K562 (cell line): ENCODE data around the gene SPSB1. TPM values are rescaled to one million over a fixed set of nuclear protein-coding genes. Genes with fewer than 3 reads are reported as not detected.

Source experiments
- ESRRA ChIP-seq: fragments of 450-650 bp; IDR thresholded peaks from 2 replicates; pipeline ENCODE4 v1.6.1; 2014; ENCODE audit warnings: low read depth, mild to moderate bottlenecking, moderate library complexity, borderline replicate concordance
- PPARD ChIP-seq: fragments of 250-450 bp; sonication (Bioruptor Pico); IDR thresholded peaks from 2 replicates; pipeline ENCODE4 v1.8.0; 2022; ENCODE audit warnings: inconsistent platforms, mild to moderate bottlenecking, moderate library complexity
- SP2 ChIP-seq: IDR thresholded peaks from 2 replicates; pipeline ENCODE4 v1.6.1; 2011; ENCODE audit warnings: mild to moderate bottlenecking, low read depth, low read length, moderate library complexity; ENCODE audit not compliant: poor library complexity, severe bottlenecking; ENCODE audit errors: extremely low read depth
- ZC3H4 ChIP-seq: sonication (generic); formaldehyde crosslinking; IDR thresholded peaks from 2 replicates; pipeline ENCODE4 v1.9.0; 2021; ENCODE audit warnings: missing genetic modification reagents, borderline replicate concordance
- polyA plus RNA-seq, 8 experiments: library from polyadenylated mRNA; depleted of rRNA in 4 of 8; stranded (reverse) in 5 of 8; unstranded in 3 of 8; fragments of >200 nt; fragmentation: Nextera tagmentation in 2 of 8; fragmentation: Illumina TruSeq in 1 of 8; extraction: Ambion mirVana in 2 of 8; extraction: Trizol in 1 of 8; gene quantifications; 2 replicates each; pipeline versions ENCODE4 v1.2.1 to v1.2.3, GENCODE V29; 2011 to 2014; ENCODE audit warnings: inconsistent platforms in 1 of 8, missing spikeins in 1 of 8
- total RNA-seq, 7 experiments: library from RNA; depleted of rRNA in 6 of 7; stranded (reverse); fragments of >200 nt in 6 of 7; fragmentation: Illumina TruSeq in 2 of 7; extraction: Trizol in 2 of 7; gene quantifications; 2 replicates each; pipeline versions ENCODE4 v1.2.1 to v1.2.3, GENCODE V29; 2011 to 2021; ENCODE audit warnings: low replicate concordance in 1 of 7
- TF ChIP-seq, protein P1 (sequence below): fragments of 450-650 bp; formaldehyde crosslinking; IDR thresholded peaks from 2 replicates; pipeline ENCODE4 v1.4.0; 2022; ENCODE audit warnings: mild to moderate bottlenecking, moderate library complexity
- TF ChIP-seq, protein P2 (sequence below): IDR thresholded peaks from 2 replicates; pipeline ENCODE4 v1.6.1; 2011; ENCODE audit warnings: borderline replicate concordance, low read depth, mild to moderate bottlenecking, moderate library complexity, low read length; ENCODE audit not compliant: insufficient read depth, poor library complexity, severe bottlenecking

SPSB1 gene
- total and polyA plus RNA-seq, 9 of the 15 experiments (the other 6 are each of a cell fraction or from before 2014, with no cell fraction given): 0.06 to 0.35 (median 0.14) TPM; not detected in 6

GRCh38 chr1:9294405-9294773 lies 1.7 kb downstream of the SPSB1 start (continued):
- TF ChIP-seq ESRRA (no peak), PPARD (CRISPR knock-in tag) (no peak), SP2 (no peak), ZC3H4 (CRISPR knock-in tag) (no peak)
- TF ChIP-seq, protein P1, sequence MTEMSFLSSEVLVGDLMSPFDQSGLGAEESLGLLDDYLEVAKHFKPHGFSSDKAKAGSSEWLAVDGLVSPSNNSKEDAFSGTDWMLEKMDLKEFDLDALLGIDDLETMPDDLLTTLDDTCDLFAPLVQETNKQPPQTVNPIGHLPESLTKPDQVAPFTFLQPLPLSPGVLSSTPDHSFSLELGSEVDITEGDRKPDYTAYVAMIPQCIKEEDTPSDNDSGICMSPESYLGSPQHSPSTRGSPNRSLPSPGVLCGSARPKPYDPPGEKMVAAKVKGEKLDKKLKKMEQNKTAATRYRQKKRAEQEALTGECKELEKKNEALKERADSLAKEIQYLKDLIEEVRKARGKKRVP (CRISPR knock-in tag): no peak
- TF ChIP-seq, protein P2, sequence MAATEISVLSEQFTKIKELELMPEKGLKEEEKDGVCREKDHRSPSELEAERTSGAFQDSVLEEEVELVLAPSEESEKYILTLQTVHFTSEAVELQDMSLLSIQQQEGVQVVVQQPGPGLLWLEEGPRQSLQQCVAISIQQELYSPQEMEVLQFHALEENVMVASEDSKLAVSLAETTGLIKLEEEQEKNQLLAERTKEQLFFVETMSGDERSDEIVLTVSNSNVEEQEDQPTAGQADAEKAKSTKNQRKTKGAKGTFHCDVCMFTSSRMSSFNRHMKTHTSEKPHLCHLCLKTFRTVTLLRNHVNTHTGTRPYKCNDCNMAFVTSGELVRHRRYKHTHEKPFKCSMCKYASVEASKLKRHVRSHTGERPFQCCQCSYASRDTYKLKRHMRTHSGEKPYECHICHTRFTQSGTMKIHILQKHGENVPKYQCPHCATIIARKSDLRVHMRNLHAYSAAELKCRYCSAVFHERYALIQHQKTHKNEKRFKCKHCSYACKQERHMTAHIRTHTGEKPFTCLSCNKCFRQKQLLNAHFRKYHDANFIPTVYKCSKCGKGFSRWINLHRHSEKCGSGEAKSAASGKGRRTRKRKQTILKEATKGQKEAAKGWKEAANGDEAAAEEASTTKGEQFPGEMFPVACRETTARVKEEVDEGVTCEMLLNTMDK: no peak
